ENCODE data around the gene MYT1.
A peak's percentile ranks its signal among the peaks of the same experiment; 100 is the strongest.
"Not testable (repeated sequence)": the region's sequence is repeated elsewhere in the genome, so short reads cannot be mapped to it uniquely, and the experiment has no call there.

Gene MYT1

GRCh38 chr20:64220891-64221527, 56.8 kb downstream of the MYT1 start:
- no peak for DNase-seq

- no peak for DNase-seq
Observed at GRCh38 chr20:64222291-64222735, 58.1 kb downstream of the MYT1 start.

- no peak for DNase-seq
Observed at GRCh38 chr20:64222851-64223525, 58.7 kb downstream of the MYT1 start.

GRCh38 chr20:64223526-64224067, 59.3 kb downstream of the MYT1 start:
- DNase-seq, result no peak

- no peak for DNase-seq
Observed at GRCh38 chr20:64224351-64225170, 60.3 kb downstream of the MYT1 start.

GRCh38 chr20:64225171-64225595, 60.9 kb downstream of the MYT1 start:
- DNase-seq, result no peak

- DNase-seq, result no peak
Observed at GRCh38 chr20:64225828-64226598, 61.8 kb downstream of the MYT1 start.

GRCh38 chr20:64226686-64227580, 62.7 kb downstream of the MYT1 start:
- DNase-seq, result no peak

GRCh38 chr20:64228086-64228653, 63.9 kb downstream of the MYT1 start:
- DNase-seq, result no peak

- no peak for DNase-seq
Observed at GRCh38 chr20:64228751-64229506, 64.7 kb downstream of the MYT1 start.

- DNase-seq, result no peak
Observed at GRCh38 chr20:64229507-64230061, 65.3 kb downstream of the MYT1 start.

- DNase-seq, result no peak
Observed at GRCh38 chr20:64230461-64231145, 66.4 kb downstream of the MYT1 start.

GRCh38 chr20:64231621-64232550, 67.6 kb downstream of the MYT1 start:
- no peak for DNase-seq

GRCh38 chr20:64232794-64233193, 68.5 kb downstream of the MYT1 start:
- DNase-seq, result peak; percentile 27

GRCh38 chr20:64233725-64234124, 69.5 kb downstream of the MYT1 start:
- no peak for DNase-seq

- no peak for DNase-seq
Observed at GRCh38 chr20:64234291-64234791, 70.1 kb downstream of the MYT1 start.

- DNase-seq, result not testable (repeated sequence)
Observed at GRCh38 chr20:64234921-64235565, 70.8 kb downstream of the MYT1 start.

Data from NCI-H1105 (cell line).